HepG2 (cell line): ENCODE measurements around the gene GOLPH3. TPM values are rescaled to one million over a fixed set of nuclear protein-coding genes. Genes with fewer than 3 reads are reported as not detected.

Source experiments
- BRD4 ChIP-seq: sonication (generic); formaldehyde crosslinking; IDR thresholded peaks from 2 replicates; pipeline ENCODE4 v1.4.0; 2020; ENCODE audit warnings: missing genetic modification reagents
- ELF1 ChIP-seq: sonication (generic); formaldehyde crosslinking; IDR thresholded peaks from 2 replicates; pipeline ENCODE4 v1.4.0; 2020; ENCODE audit warnings: missing genetic modification reagents
- ESRRA ChIP-seq: sonication (generic); formaldehyde crosslinking; IDR thresholded peaks from 2 replicates; pipeline ENCODE4 v1.5.1; 2020; ENCODE audit warnings: mild to moderate bottlenecking, low read depth, missing genetic modification reagents
- GLI4 ChIP-seq: sonication (generic); formaldehyde crosslinking; IDR thresholded peaks from 2 replicates; pipeline ENCODE4 v1.5.1; 2020; ENCODE audit warnings: missing genetic modification reagents, mild to moderate bottlenecking, moderate library complexity, borderline replicate concordance
- HNF4G ChIP-seq, 2 experiments: sonication (generic) in 1 of 2; formaldehyde crosslinking in 1 of 2; IDR thresholded peaks; 2 replicates each; pipeline versions ENCODE4 v1.4.0 to v1.6.1; 2011 to 2020; ENCODE audit warnings: borderline replicate concordance in 2 of 2, low read depth in 2 of 2, mild to moderate bottlenecking in 2 of 2, low read length in 1 of 2, missing genetic modification reagents in 1 of 2, moderate library complexity in 1 of 2
- HOXA3 ChIP-seq: sonication (generic); formaldehyde crosslinking; IDR thresholded peaks from 2 replicates; pipeline ENCODE4 v1.5.0; 2020; ENCODE audit warnings: missing genetic modification reagents
- KMT2A ChIP-seq: sonication (generic); formaldehyde crosslinking; IDR thresholded peaks from 2 replicates; pipeline ENCODE4 v1.4.0; 2020; ENCODE audit warnings: missing genetic modification reagents
- MAFK ChIP-seq, 2 experiments: IDR thresholded peaks in 1 of 2; conservative IDR thresholded peaks in 1 of 2; 2 replicates each; pipeline ENCODE4 v1.6.1; 2011; ENCODE audit warnings: improper control_type of control experiment in 2 of 2, low read length in 2 of 2
- MAZ ChIP-seq, 2 experiments: sonication (generic) in 1 of 2; formaldehyde crosslinking in 1 of 2; IDR thresholded peaks; 2 replicates each; pipeline versions ENCODE4 v1.5.0 to v1.6.1; 2012 to 2020; ENCODE audit warnings: low read depth in 2 of 2, mild to moderate bottlenecking in 2 of 2, borderline replicate concordance in 1 of 2, improper control_type of control experiment in 1 of 2, low read length in 1 of 2, missing genetic modification reagents in 1 of 2, moderate library complexity in 1 of 2
- POLR2A ChIP-seq, 2 experiments: IDR thresholded peaks; 2 replicates each; pipeline ENCODE4 v1.6.1; 2011; ENCODE audit warnings: low read depth in 2 of 2, low read length in 2 of 2, mild to moderate bottlenecking in 1 of 2, moderate library complexity in 1 of 2; ENCODE audit not compliant: insufficient read depth in 1 of 2
- TBX3 ChIP-seq: fragments of 450-650 bp; IDR thresholded peaks from 2 replicates; pipeline ENCODE4 v1.6.1; 2017; ENCODE audit warnings: antibody characterized with exemption, mild to moderate bottlenecking, inconsistent platforms, borderline replicate concordance
- ZFP36L1 ChIP-seq: sonication (generic); formaldehyde crosslinking; IDR thresholded peaks from 2 replicates; pipeline ENCODE4 v1.8.0; 2022; ENCODE audit warnings: mild to moderate bottlenecking, missing genetic modification reagents, moderate library complexity
- ZNF678 ChIP-seq: sonication (generic); formaldehyde crosslinking; IDR thresholded peaks from 2 replicates; pipeline ENCODE4 v1.4.0; 2020; ENCODE audit warnings: mild to moderate bottlenecking, missing genetic modification reagents
- ZNF75D ChIP-seq: sonication (generic); formaldehyde crosslinking; IDR thresholded peaks from 2 replicates; pipeline ENCODE4 v1.8.1; 2023; ENCODE audit warnings: missing genetic modification reagents, mild to moderate bottlenecking, borderline replicate concordance
- ZZZ3 ChIP-seq: sonication (generic); formaldehyde crosslinking; IDR thresholded peaks from 2 replicates; pipeline ENCODE4 v1.4.0; 2020; ENCODE audit warnings: missing genetic modification reagents, mild to moderate bottlenecking, borderline replicate concordance
- polyA plus RNA-seq, 8 experiments: library from polyadenylated mRNA; depleted of rRNA in 3 of 8; stranded (reverse) in 7 of 8; unstranded in 1 of 8; fragments of >200 nt; fragmentation: Illumina TruSeq in 4 of 8; extraction: Trizol in 4 of 8; gene quantifications; 2 replicates each; pipeline versions ENCODE4 v1.2.1 to v1.2.3, GENCODE V29; 2011 to 2016; ENCODE audit warnings: low read depth in 4 of 8, missing spikeins in 1 of 8, mixed read lengths in 1 of 8; ENCODE audit not compliant: insufficient read depth in 1 of 8
- total RNA-seq, 5 experiments: library from RNA; depleted of rRNA; stranded (reverse); fragments of >200 nt; fragmentation: Illumina TruSeq; extraction: Trizol; gene quantifications; 2 replicates each; pipeline ENCODE4 v1.2.3, GENCODE V29; 2016; ENCODE audit warnings: low read depth in 1 of 5
- TF ChIP-seq, protein P1 (sequence below): IDR thresholded peaks from 2 replicates; pipeline ENCODE4 v1.6.1; 2012; ENCODE audit warnings: low read depth, low read length, improper control_type of control experiment
- TF ChIP-seq, protein P2 (sequence below): sonication (generic); formaldehyde crosslinking; IDR thresholded peaks from 2 replicates; pipeline ENCODE4 v1.4.0; 2020; ENCODE audit warnings: mild to moderate bottlenecking, low read depth, missing genetic modification reagents
- TF ChIP-seq, protein P3 (sequence below): sonication (generic); formaldehyde crosslinking; IDR thresholded peaks from 2 replicates; pipeline ENCODE4 v1.8.1; 2023; ENCODE audit warnings: mild to moderate bottlenecking, missing genetic modification reagents

The GOLPH3 gene
- total and polyA plus RNA-seq, 2 of the 13 experiments (the other 11 are each of a cell fraction or from before 2014, with no cell fraction given), result 59.5 to 84.5 TPM

DNA sequence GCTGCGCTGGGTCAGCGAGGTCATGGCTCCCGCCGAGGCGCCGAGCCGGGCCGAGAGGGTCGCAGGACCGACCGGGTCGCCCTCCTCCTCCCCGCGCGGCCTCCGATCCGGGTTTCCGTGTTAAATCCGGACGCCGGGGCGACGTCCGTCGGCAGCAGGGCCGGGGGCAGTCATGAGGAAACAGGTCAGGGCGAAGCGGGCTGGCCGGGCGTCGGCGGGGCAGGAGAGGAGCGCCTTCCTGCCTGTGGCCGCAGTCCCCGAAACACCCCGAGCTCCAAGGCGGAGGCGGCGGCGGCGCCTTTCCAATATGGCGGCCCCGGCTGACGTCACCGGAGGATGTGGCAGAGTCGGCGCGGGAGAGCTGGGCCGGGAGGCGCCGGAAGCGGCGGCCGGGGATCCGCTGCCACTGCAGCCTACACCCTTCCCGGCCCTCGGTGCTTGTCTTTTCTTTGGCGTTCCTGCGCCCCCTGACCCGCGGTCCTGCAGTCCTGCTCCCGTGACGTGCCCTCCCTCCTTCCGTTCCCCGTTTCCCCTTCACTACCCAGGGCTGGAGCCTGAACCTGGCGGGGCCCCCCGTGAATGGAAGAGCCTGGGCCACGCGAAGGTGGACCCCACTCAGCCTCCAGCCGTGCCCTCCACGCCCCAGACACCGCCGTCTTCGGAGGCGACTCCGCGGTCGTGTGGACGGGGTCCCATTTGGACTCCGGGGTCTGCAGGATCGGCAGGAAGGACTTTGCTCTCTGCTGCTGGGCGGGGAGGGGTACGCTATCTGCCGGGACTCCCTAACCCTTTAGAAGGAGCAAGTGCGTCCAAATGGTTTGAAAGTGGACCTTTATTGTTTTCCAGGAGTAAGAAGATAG is at the start of gene GOLPH3 (continued):
- peak; percentile 98 for TF ChIP-seq HOXA3 (CRISPR knock-in tag)
- TF ChIP-seq POLR2A (IDR thresholded peaks at IDR 0.05; ENCODE audit: insufficient read depth in 1 of 2, low read depth in 2 of 2, low read length in 2 of 2), result peak; percentile 86 to 90
- peak; percentile 65; the same call in 1 of the 2 replicates for TF ChIP-seq ESRRA (CRISPR knock-in tag)
- peak; percentile 14; the same call in 1 of the 2 replicates for TF ChIP-seq ZZZ3 (CRISPR knock-in tag)
- TF ChIP-seq, protein P1, sequence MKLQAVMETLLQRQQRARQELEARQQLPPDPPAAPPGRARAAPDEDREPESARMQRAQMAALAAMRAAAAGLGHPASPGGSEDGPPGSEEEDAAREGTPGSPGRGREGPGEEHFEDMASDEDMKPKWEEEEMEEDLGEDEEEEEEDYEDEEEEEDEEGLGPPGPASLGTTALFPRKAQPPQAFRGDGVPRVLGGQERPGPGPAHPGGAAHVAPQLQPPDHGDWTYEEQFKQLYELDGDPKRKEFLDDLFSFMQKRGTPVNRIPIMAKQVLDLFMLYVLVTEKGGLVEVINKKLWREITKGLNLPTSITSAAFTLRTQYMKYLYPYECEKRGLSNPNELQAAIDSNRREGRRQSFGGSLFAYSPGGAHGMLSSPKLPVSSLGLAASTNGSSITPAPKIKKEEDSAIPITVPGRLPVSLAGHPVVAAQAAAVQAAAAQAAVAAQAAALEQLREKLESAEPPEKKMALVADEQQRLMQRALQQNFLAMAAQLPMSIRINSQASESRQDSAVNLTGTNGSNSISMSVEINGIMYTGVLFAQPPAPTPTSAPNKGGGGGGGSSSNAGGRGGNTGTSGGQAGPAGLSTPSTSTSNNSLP, result no peak
- TF ChIP-seq, protein P2, sequence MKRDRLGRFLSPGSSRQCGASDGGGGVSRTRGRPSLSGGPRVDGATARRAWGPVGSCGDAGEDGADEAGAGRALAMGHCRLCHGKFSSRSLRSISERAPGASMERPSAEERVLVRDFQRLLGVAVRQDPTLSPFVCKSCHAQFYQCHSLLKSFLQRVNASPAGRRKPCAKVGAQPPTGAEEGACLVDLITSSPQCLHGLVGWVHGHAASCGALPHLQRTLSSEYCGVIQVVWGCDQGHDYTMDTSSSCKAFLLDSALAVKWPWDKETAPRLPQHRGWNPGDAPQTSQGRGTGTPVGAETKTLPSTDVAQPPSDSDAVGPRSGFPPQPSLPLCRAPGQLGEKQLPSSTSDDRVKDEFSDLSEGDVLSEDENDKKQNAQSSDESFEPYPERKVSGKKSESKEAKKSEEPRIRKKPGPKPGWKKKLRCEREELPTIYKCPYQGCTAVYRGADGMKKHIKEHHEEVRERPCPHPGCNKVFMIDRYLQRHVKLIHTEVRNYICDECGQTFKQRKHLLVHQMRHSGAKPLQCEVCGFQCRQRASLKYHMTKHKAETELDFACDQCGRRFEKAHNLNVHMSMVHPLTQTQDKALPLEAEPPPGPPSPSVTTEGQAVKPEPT (CRISPR knock-in tag), result no peak
- peak; percentile 97 for TF ChIP-seq KMT2A (CRISPR knock-in tag)
- 0 out of 2 replicates have a peak, but pooled peaks have one; percentile 28 for TF ChIP-seq ZFP36L1 (CRISPR knock-in tag)
- TF ChIP-seq TBX3, result no peak; the same call in 1 of the 2 replicates
- TF ChIP-seq MAFK (conservative IDR thresholded peaks at IDR 0.05 in 1 of 2, IDR thresholded peaks at IDR 0.05 in 1 of 2; ENCODE audit: low read length in 2 of 2), result no peak
- no peak; the same call in 1 of the 2 replicates for TF ChIP-seq ZNF678 (CRISPR knock-in tag)
- no peak; the same call in none of the 2 replicates for TF ChIP-seq HNF4G (IDR thresholded peaks at IDR 0.05; ENCODE audit: borderline replicate concordance, low read depth, low read length)
- TF ChIP-seq HNF4G (CRISPR knock-in tag; IDR thresholded peaks at IDR 0.05; ENCODE audit: borderline replicate concordance, low read depth), result peak; percentile 77; the same call in 1 of the 2 replicates
- no peak for TF ChIP-seq ZNF75D (CRISPR knock-in tag)
- peak; percentile 77 for TF ChIP-seq ELF1 (CRISPR knock-in tag)
- no peak for TF ChIP-seq GLI4 (CRISPR knock-in tag)
- TF ChIP-seq, protein P3, sequence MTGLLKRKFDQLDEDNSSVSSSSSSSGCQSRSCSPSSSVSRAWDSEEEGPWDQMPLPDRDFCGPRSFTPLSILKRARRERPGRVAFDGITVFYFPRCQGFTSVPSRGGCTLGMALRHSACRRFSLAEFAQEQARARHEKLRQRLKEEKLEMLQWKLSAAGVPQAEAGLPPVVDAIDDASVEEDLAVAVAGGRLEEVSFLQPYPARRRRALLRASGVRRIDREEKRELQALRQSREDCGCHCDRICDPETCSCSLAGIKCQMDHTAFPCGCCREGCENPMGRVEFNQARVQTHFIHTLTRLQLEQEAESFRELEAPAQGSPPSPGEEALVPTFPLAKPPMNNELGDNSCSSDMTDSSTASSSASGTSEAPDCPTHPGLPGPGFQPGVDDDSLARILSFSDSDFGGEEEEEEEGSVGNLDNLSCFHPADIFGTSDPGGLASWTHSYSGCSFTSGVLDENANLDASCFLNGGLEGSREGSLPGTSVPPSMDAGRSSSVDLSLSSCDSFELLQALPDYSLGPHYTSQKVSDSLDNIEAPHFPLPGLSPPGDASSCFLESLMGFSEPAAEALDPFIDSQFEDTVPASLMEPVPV, result peak; percentile 94
- peak; percentile 81; the same call in 1 of the 2 replicates for TF ChIP-seq BRD4 (CRISPR knock-in tag)
- no peak for TF ChIP-seq MAZ (IDR thresholded peaks at IDR 0.05; ENCODE audit: borderline replicate concordance, low read depth, low read length)
- TF ChIP-seq MAZ (CRISPR knock-in tag; IDR thresholded peaks at IDR 0.05; ENCODE audit: low read depth), result peak; percentile 87; the same call in 1 of the 2 replicates
